Uterus (tissue), 4 donors: ENCODE measurements around the gene MEIS3. TPM values are rescaled to one million over a fixed set of nuclear protein-coding genes. Genes with fewer than 3 reads are reported as not detected.

Source experiments
- total RNA-seq, 4 donors: library from RNA; depleted of rRNA in 3 of 4; stranded (reverse); fragments of >200 nt in 3 of 4; gene quantifications; one replicate each; pipeline versions ENCODE4 v1.1.0 to v1.2.4, GENCODE V29; 2014 to 2023
- donor health status: DM: yes; HTN: yes; CAD: no.

Gene MEIS3
- total RNA-seq, 4 donors from 2014 or later = 28.9 to 133 (median 75.0) TPM

Other genes starting within 250 kb of the MEIS3 start
- gene BBC3, start 188.3 kb downstream of the MEIS3 start, total RNA-seq = 10 to 100 TPM in 1 of 4 donors, 1 to 10 TPM in 3; 3.2 to 11.1 (median 4.8) TPM
- 10 to 100 TPM in 2 of 4 donors, 1 to 10 TPM in 2; 2.6 to 45.4 (median 8.1) TPM for gene CCDC9, start 163.0 kb downstream of the MEIS3 start, total RNA-seq
- gene INAFM1, start 144.6 kb downstream of the MEIS3 start, total RNA-seq = 10 to 100 TPM in 2 of 4 donors, 1 to 10 TPM in 2; 2.8 to 39.5 (median 13.5) TPM
- gene C5AR1, start 109.7 kb downstream of the MEIS3 start, total RNA-seq = 1 to 10 TPM in 3 of 4 donors, under 1 TPM in 1; 0.51 to 8.0 (median 2.9) TPM
- under 1 TPM in 3 of 4 donors, not detected in 1; 0.29 to 0.69 (median 0.64) TPM for gene C5AR2, start 87.4 kb downstream of the MEIS3 start, total RNA-seq
- gene DHX34, start 70.2 kb downstream of the MEIS3 start, total RNA-seq = 10 to 100 TPM; 11.5 to 17.3 (median 15.8) TPM
- 10 to 100 TPM in 2 of 4 donors, 1 to 10 TPM in 2; 3.4 to 17.8 (median 11.0) TPM for gene SLC8A2, start 52.4 kb upstream of the MEIS3 start, total RNA-seq
- 1 to 10 TPM in 3 of 4 donors, not detected in 1; 5.4 to 9.0 (median 6.4) TPM for gene KPTN, start 64.7 kb upstream of the MEIS3 start, total RNA-seq
- 100 to 1,000 TPM in 3 of 4 donors, 10 to 100 TPM in 1; 36.5 to 693 (median 144) TPM for gene NAPA, start 95.5 kb upstream of the MEIS3 start, total RNA-seq
- gene ZNF541, start 153.6 kb upstream of the MEIS3 start, total RNA-seq = 1 to 10 TPM in 1 of 4 donors, under 1 TPM in 1, not detected in 2; 0.90 to 1.2 TPM
- 10 to 100 TPM in 3 of 4 donors, 1 to 10 TPM in 1; 2.0 to 28.1 (median 20.5) TPM for gene BICRA, start 189.6 kb upstream of the MEIS3 start, total RNA-seq